D721Med (cell line): ENCODE measurements around the gene EIF2B4.

Source experiments
- DNase-seq: peaks from one replicate; pipeline ENCODE4 v3.0.0; 2011; ENCODE audit warnings: low spot score; ENCODE audit not compliant: insufficient read length
- FAIRE-seq: peaks from 2 replicates; lab custom pipeline; 2011; peaks lifted over from hg19 to GRCh38; lab: Jason Lieb, UNC
- CTCF ChIP-seq: IDR thresholded peaks from 2 replicates; pipeline ENCODE4 v1.5.1; 2012; ENCODE audit warnings: mild to moderate bottlenecking, control low read depth; ENCODE audit not compliant: insufficient read depth; ENCODE audit errors: missing control alignments

EIF2B4 gene

GRCh38 chr2:27370026-27370815 lies at the start of gene EIF2B4, which contains the start of gene SNX17:
EIF2B4 (minus strand) TSS chr2:27370338; CDS start chr2:27370314, 24 bp downstream.
SNX17 (plus strand) TSS chr2:27370616; CDS start chr2:27370744, 128 bp downstream.
- TF ChIP-seq CTCF: peak; percentile 85
- FAIRE-seq: no peak
- DNase-seq: peak; percentile 77

DNA sequence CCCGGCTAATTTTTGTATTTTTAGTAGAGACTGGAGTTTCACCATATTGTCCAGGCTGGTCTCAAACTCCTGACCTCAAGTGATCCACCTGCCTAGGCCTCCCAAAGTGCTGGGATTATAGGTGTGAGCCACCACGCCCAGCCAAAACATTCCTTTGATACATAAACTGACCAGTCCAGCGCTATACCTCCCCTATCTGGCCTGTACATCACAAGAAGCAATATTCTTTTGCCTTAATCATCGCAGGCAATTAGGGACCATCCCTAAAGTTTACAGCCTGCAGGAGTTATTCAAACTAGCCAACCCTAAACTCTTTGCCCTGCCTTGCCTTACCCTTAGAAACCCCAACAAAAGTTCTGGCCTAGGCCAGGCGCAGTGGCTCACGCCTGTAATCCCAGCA lies 46.0 kb upstream of the EIF2B4 start:
- TF ChIP-seq CTCF: no peak
- DNase-seq: no peak
- no peak for FAIRE-seq

DNA sequence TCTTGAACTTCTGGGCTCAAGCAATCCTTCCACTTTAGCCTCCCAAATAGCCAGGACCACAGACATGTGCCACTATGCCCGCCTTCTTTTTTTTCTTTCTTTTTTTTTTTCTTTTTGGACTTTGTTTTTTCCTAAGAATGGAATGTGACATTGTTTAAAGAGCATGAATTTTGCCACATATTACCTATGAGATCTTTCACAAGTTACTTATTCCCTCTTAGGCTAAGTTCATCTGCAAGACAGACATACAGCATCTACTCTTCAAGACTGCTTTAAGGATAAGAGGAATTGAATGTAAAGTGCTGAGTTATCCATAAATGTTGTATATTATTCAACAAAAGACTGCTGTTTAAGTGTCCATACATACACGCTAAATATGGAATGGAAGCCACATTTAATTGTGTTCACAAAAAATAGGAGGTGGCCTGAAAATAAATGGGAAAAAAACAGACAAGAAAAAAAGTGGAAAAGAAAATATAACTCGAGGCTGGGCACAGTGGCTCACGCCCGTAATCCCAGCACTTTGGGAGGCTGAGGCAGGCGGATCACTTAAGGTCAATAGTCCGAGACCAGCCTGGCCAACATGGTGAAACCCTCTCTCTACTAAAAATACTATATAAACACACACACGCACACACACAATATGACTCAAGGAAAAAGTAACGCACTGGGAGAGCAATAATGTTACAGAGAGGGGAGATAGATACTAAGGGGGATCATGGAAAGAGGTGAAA lies 42.4 kb upstream of the EIF2B4 start:
- FAIRE-seq: no peak
- DNase-seq: no peak
- no peak for TF ChIP-seq CTCF

DNA sequence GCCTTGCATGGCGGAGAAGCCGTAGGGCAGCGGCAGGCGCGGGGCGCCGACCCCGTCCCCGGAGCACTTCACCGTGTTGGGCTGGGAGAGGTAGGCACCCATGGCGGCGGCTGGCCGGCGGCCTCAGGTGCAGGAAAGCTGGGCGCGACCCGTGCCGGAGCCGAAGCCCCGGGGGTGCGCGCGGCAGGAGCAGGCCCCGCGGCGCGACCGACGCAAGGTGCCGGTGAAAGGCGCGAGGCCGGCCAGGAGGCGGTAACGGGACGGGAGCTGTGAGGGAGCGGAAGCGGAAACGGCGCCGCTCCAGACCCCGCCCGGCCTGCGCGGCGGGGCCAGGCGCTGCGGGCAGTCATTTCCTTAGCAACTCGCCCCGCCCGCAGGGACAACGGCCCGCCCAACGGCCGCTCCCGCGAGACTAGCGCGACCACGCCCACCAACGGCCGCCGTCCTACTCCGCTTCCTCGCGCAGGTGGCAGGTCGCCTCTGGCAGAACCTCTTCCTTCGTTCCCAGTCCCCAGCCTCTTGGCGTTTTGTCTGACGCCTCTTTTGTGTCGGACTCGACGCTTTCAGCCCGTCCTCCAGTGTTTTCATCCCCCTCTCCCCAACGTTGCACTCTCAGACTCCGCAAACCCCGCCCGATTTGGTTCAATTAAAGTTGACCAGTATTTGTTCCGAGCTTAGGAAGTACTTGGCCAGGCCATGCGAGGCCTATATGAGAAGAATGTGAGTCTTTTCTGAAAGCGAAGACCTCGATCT lies 39.4 kb upstream of the EIF2B4 start, which contains the start of gene PPM1G:
TSS of gene PPM1G (minus strand) at position 271 of the 753 bp plus-strand sequence. CDS start at position 102, 169 bp downstream.
- no peak for FAIRE-seq
- DNase-seq: peak; percentile 68
- no peak for TF ChIP-seq CTCF

DNA sequence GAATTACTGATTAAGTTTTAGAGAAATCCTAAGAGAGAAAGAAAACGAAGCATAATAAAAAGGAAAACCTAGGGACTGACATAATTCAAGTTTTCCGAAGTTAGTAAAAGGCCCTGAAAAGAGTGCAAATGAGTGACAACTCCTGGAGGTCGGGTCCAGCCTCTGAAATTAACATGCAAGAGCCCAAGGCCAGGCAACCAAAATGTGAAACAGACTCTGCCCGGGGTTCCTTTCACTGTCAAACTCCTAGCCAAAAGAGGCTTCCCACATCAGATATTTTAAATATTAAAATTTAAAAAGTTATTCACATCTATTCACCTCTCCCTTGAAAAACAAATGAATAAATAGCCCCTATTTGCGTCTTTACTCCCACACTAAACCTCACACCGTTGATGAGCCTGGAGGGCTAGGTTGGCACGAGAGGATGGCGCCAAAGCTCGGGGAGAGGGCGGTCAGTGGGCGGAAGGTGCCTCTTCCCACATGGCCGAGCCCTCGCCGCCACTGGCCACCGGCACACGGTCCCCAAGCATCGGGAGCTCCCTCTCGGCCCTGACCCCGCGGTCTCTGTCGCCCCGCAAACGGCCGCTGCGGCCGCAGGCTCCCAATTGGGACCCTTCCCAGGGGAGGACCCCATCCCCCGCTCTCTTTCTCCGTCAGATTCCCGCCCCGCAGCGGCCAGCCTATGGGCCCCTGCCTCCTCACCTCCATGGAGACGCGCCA lies 38.6 kb upstream of the EIF2B4 start:
- DNase-seq (no peak), FAIRE-seq (no peak)
- TF ChIP-seq CTCF: no peak

GRCh38 chr2:27407798-27408491 lies 37.8 kb upstream of the EIF2B4 start:
- no peak for FAIRE-seq
- TF ChIP-seq CTCF: peak; percentile 62
- DNase-seq: no peak
